Measurements from ENCODE around the gene UMODL1. TPM values are rescaled to one million over a fixed set of nuclear protein-coding genes. Genes with fewer than 3 reads are reported as not detected.

UMODL1 gene
- total RNA-seq, 1 donor from 2014 or later, result not detected

DNA sequence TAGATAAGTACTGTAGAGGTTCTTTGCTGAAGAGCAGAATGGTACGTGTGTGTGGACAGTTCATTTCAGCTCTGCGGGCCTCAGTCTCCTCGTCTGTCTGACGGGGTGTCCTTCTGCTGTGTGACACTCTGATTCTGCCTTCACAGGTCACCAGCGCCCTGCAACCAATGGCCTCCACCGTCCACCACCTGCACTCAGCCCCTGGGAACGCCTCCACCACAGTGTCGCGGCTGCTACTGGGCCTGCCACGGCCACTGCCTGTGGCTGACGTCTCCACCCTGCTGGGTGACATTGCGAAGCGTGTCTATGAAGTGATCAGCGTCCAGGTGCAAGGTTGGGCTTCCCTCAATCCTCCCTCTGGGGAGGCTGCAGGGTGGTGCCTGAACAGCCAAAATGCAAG lies 17.0 kb downstream of the UMODL1 start:
- Mint-ChIP-seq H3K4me3 (no peak overlapping the region), H3K9me3 (no peaks in the 10 kb centered on the region), H3K4me1 (peaks cover 10% of the 10 kb centered on the region), H3K27ac (no peak overlapping the region), H3K36me3 (no peaks in the 10 kb centered on the region), H3K27me3 (ENCODE audit: insufficient read depth, low read depth) (peaks cover 14% of the 10 kb centered on the region)
- Histone ChIP-seq H3K79me2 (ENCODE audit: low read depth) (no peaks in the 10 kb centered on the region), H3K9me3 (ENCODE audit: low read depth) (no peaks in the 10 kb centered on the region), H4K20me1 (ENCODE audit: low read depth) (no peaks in the 10 kb centered on the region), H3K4me2 (no peak overlapping the region), H3K36me3 (no peaks in the 10 kb centered on the region), H3K4me3 (no peak overlapping the region), H3K9ac (no peak overlapping the region), H2AFZ (replicated peaks) (no peak overlapping the region), H3K4me1 (no peaks in the 10 kb centered on the region), H3F3A (ENCODE audit: low read depth) (no peaks in the 10 kb centered on the region), H3K27me3 (peaks cover 10% of the 10 kb centered on the region), H3K27ac (no peak overlapping the region)
- no peak for DNase-seq (ENCODE audit: low spot score)
- no peak for TF ChIP-seq EZH2phosphoT487 (IDR thresholded peaks at IDR 0.05)
- no peak for TF ChIP-seq EZH2 (IDR thresholded peaks at IDR 0.05)
- TF ChIP-seq, protein P1, sequence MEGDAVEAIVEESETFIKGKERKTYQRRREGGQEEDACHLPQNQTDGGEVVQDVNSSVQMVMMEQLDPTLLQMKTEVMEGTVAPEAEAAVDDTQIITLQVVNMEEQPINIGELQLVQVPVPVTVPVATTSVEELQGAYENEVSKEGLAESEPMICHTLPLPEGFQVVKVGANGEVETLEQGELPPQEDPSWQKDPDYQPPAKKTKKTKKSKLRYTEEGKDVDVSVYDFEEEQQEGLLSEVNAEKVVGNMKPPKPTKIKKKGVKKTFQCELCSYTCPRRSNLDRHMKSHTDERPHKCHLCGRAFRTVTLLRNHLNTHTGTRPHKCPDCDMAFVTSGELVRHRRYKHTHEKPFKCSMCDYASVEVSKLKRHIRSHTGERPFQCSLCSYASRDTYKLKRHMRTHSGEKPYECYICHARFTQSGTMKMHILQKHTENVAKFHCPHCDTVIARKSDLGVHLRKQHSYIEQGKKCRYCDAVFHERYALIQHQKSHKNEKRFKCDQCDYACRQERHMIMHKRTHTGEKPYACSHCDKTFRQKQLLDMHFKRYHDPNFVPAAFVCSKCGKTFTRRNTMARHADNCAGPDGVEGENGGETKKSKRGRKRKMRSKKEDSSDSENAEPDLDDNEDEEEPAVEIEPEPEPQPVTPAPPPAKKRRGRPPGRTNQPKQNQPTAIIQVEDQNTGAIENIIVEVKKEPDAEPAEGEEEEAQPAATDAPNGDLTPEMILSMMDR (IDR thresholded peaks at IDR 0.05), result no peak

DNA sequence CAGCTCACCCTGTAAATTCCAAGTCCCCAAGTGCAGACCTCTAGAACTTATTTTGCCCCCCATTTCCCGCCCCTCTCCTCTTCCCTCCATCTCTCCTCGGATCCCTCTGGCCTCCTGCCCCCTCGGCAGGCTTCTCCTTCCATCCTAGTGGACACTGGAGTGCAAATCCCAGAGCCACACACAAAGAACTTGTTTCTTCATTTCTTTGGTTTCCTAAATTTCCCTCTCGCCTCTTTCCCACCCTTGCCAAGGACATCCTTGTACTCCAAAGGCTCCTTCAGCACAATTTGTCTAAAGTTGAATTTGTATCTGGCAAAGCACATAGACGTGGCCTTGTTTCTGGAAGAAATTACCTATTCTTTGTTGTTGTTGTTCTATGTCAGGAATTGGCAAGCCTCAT lies 17.5 kb downstream of the UMODL1 start:
- peaks cover 10% of the 10 kb centered on the region for H3K27me3 ChIP-seq
- Mint-ChIP-seq H3K27me3 (ENCODE audit: insufficient read depth, low read depth) (peaks cover 14% of the 10 kb centered on the region), H3K36me3 (no peaks in the 10 kb centered on the region), H3K4me3 (no peak overlapping the region), H3K9me3 (no peaks in the 10 kb centered on the region), H3K4me1 (peaks cover 6% of the 10 kb centered on the region), H3K27ac (no peak overlapping the region)
- no peak overlapping the region for H3K9ac ChIP-seq
- no peak overlapping the region for H2AFZ ChIP-seq (replicated peaks)
- H3K4me2 ChIP-seq, result no peak overlapping the region
- H3K27ac ChIP-seq, result no peak overlapping the region
- no peaks in the 10 kb centered on the region for H3K4me1 ChIP-seq
- H3F3A ChIP-seq (ENCODE audit: low read depth), result no peaks in the 10 kb centered on the region
- no peaks in the 10 kb centered on the region for H3K79me2 ChIP-seq (ENCODE audit: low read depth)
- DNase-seq (ENCODE audit: low spot score), result no peak
- H3K4me3 ChIP-seq, result no peak overlapping the region
- H3K9me3 ChIP-seq (ENCODE audit: low read depth), result no peaks in the 10 kb centered on the region
- TF ChIP-seq, protein P1 (IDR thresholded peaks at IDR 0.05), result no peak
- TF ChIP-seq EZH2 (IDR thresholded peaks at IDR 0.05) (no peak), EZH2phosphoT487 (IDR thresholded peaks at IDR 0.05) (no peak)
- no peaks in the 10 kb centered on the region for H4K20me1 ChIP-seq (ENCODE audit: low read depth)
- no peaks in the 10 kb centered on the region for H3K36me3 ChIP-seq

DNA sequence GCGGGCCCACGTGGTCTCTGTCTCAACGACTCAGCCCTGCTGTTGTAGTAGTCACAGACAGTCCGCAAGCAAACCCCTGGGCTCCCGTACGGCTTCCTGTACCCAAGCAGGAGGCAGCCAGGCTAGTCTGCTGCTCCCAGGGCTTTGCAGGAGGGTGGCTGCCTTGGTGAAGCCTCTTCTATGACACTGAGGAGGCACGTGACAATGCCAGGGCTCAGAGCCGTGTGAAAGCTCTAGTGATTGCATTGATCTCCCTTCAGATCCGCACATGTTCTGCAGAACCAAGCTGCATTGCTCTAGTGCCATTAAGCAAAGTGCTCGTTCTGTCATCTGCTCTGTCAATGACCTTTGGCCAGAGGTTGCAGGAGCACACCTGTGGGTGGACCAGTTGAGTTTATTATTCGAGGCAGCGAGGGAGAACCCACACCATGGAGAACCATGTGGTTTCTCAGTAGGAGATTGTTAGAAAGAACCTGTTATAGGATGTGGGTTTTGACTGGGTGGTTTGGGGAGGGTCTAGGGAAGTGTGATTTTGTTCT lies 18.0 kb downstream of the UMODL1 start:
- Histone ChIP-seq H3K9ac (no peak overlapping the region), H4K20me1 (ENCODE audit: low read depth) (no peaks in the 10 kb centered on the region), H3K4me2 (no peak overlapping the region), H3F3A (ENCODE audit: low read depth) (no peaks in the 10 kb centered on the region), H3K4me1 (no peaks in the 10 kb centered on the region), H3K4me3 (no peak overlapping the region), H3K79me2 (ENCODE audit: low read depth) (no peaks in the 10 kb centered on the region), H2AFZ (replicated peaks) (no peak overlapping the region), H3K9me3 (ENCODE audit: low read depth) (no peaks in the 10 kb centered on the region), H3K36me3 (no peaks in the 10 kb centered on the region), H3K27me3 (peaks cover 10% of the 10 kb centered on the region), H3K27ac (no peak overlapping the region)
- no peak for DNase-seq (ENCODE audit: low spot score)
- H3K27ac Mint-ChIP-seq, result no peak overlapping the region
- TF ChIP-seq EZH2 (IDR thresholded peaks at IDR 0.05) (no peak), EZH2phosphoT487 (IDR thresholded peaks at IDR 0.05) (no peak)
- TF ChIP-seq, protein P1 (IDR thresholded peaks at IDR 0.05), result no peak
- peaks cover 14% of the 10 kb centered on the region for H3K27me3 Mint-ChIP-seq (ENCODE audit: insufficient read depth, low read depth)
- H3K4me1 Mint-ChIP-seq, result peaks cover 6% of the 10 kb centered on the region
- no peak overlapping the region for H3K4me3 Mint-ChIP-seq
- peaks cover 3% of the 10 kb centered on the region for H3K9me3 Mint-ChIP-seq
- no peaks in the 10 kb centered on the region for H3K36me3 Mint-ChIP-seq
